IPS-20b (cell line): ENCODE measurements around the gene FAM149B1.

Experiments
- H3K27ac ChIP-seq: one replicate; pipeline ENCODE4 v1.5.1; 2013; ENCODE audit warnings: low read length
- H3K27me3 ChIP-seq: 2 replicates; pipeline ENCODE4 v1.6.1; 2013; ENCODE audit warnings: mild to moderate bottlenecking, low read length, inconsistent platforms; ENCODE audit not compliant: insufficient read depth
- H3K36me3 ChIP-seq: 2 replicates; pipeline ENCODE4 v1.6.1; 2013; ENCODE audit warnings: low read depth, mild to moderate bottlenecking, inconsistent platforms, low read length, moderate library complexity; ENCODE audit not compliant: insufficient read depth
- H3K4me1 ChIP-seq: 2 replicates; pipeline ENCODE4 v1.6.1; 2013; ENCODE audit warnings: mild to moderate bottlenecking, control low read depth, inconsistent platforms, low read length, moderate library complexity; ENCODE audit not compliant: insufficient read depth
- H3K4me3 ChIP-seq: 2 replicates; pipeline ENCODE4 v1.5.1; 2013; ENCODE audit warnings: mild to moderate bottlenecking, low read length, inconsistent platforms
- H3K9ac ChIP-seq: 2 replicates; pipeline ENCODE4 v1.6.1; 2013; ENCODE audit warnings: low read depth, mild to moderate bottlenecking, inconsistent platforms, low read length, moderate library complexity
- H3K9me3 ChIP-seq: 2 replicates; pipeline ENCODE4 v1.6.1; 2013; ENCODE audit warnings: mild to moderate bottlenecking, low read depth, low read length, inconsistent platforms; ENCODE audit not compliant: insufficient read depth

Gene FAM149B1

GRCh38 chr10:73215749-73216148, 47.8 kb downstream of the FAM149B1 start:
- Histone ChIP-seq H3K4me1 (no peaks in the 10 kb centered on the region), H3K36me3 (peaks cover 20% of the 10 kb centered on the region), H3K27me3 (no peaks in the 10 kb centered on the region), H3K9me3 (no peaks in the 10 kb centered on the region), H3K9ac (no peak overlapping the region), H3K27ac (no peak overlapping the region), H3K4me3 (no peak overlapping the region)

- Histone ChIP-seq H3K27ac (no peak overlapping the region), H3K9me3 (no peaks in the 10 kb centered on the region), H3K27me3 (no peaks in the 10 kb centered on the region), H3K4me1 (no peaks in the 10 kb centered on the region), H3K9ac (no peak overlapping the region), H3K4me3 (no peak overlapping the region), H3K36me3 (peaks cover 15% of the 10 kb centered on the region)
Observed at GRCh38 chr10:73217628-73218027, 49.7 kb downstream of the FAM149B1 start.

GRCh38 chr10:73218431-73219191, 50.7 kb downstream of the FAM149B1 start:
- H3K4me3 ChIP-seq, result no peak overlapping the region
- no peak overlapping the region for H3K27ac ChIP-seq
- H3K4me1 ChIP-seq, result no peaks in the 10 kb centered on the region
- H3K27me3 ChIP-seq, result no peaks in the 10 kb centered on the region
- peaks cover 15% of the 10 kb centered on the region for H3K36me3 ChIP-seq
- H3K9ac ChIP-seq, result no peak overlapping the region
- no peaks in the 10 kb centered on the region for H3K9me3 ChIP-seq

GRCh38 chr10:73219384-73219783, 51.5 kb downstream of the FAM149B1 start:
- Histone ChIP-seq H3K9ac (no peak overlapping the region), H3K4me3 (no peak overlapping the region), H3K36me3 (peaks cover 15% of the 10 kb centered on the region), H3K4me1 (no peaks in the 10 kb centered on the region), H3K9me3 (no peaks in the 10 kb centered on the region), H3K27ac (no peak overlapping the region), H3K27me3 (no peaks in the 10 kb centered on the region)

GRCh38 chr10:73220989-73221388, 53.1 kb downstream of the FAM149B1 start:
- no peak overlapping the region for H3K4me3 ChIP-seq
- peaks cover 15% of the 10 kb centered on the region for H3K36me3 ChIP-seq
- no peaks in the 10 kb centered on the region for H3K4me1 ChIP-seq
- no peaks in the 10 kb centered on the region for H3K9me3 ChIP-seq
- no peak overlapping the region for H3K9ac ChIP-seq
- no peaks in the 10 kb centered on the region for H3K27me3 ChIP-seq
- H3K27ac ChIP-seq, result no peak overlapping the region

- Histone ChIP-seq H3K9ac (no peak overlapping the region), H3K27ac (no peak overlapping the region), H3K36me3 (no peaks in the 10 kb centered on the region), H3K4me1 (no peaks in the 10 kb centered on the region), H3K9me3 (no peaks in the 10 kb centered on the region), H3K27me3 (no peaks in the 10 kb centered on the region), H3K4me3 (no peak overlapping the region)
Observed at GRCh38 chr10:73225518-73225917, 57.6 kb downstream of the FAM149B1 start.

- H3K27ac ChIP-seq, result no peak overlapping the region
- no peaks in the 10 kb centered on the region for H3K4me1 ChIP-seq
- no peak overlapping the region for H3K9ac ChIP-seq
- H3K36me3 ChIP-seq, result no peaks in the 10 kb centered on the region
- H3K4me3 ChIP-seq, result no peak overlapping the region
- no peaks in the 10 kb centered on the region for H3K27me3 ChIP-seq
- no peaks in the 10 kb centered on the region for H3K9me3 ChIP-seq
Observed at GRCh38 chr10:73226663-73227062, 58.7 kb downstream of the FAM149B1 start.

GRCh38 chr10:73228247-73228646, 60.3 kb downstream of the FAM149B1 start:
- no peak overlapping the region for H3K9ac ChIP-seq
- H3K9me3 ChIP-seq, result no peaks in the 10 kb centered on the region
- H3K27ac ChIP-seq, result no peak overlapping the region
- no peak overlapping the region for H3K4me3 ChIP-seq
- no peaks in the 10 kb centered on the region for H3K4me1 ChIP-seq
- peaks cover 9% of the 10 kb centered on the region for H3K36me3 ChIP-seq
- no peaks in the 10 kb centered on the region for H3K27me3 ChIP-seq

GRCh38 chr10:73229567-73229966, 61.6 kb downstream of the FAM149B1 start:
- H3K27me3 ChIP-seq, result no peaks in the 10 kb centered on the region
- H3K9ac ChIP-seq, result no peak overlapping the region
- no peak overlapping the region for H3K4me3 ChIP-seq
- H3K9me3 ChIP-seq, result no peaks in the 10 kb centered on the region
- H3K27ac ChIP-seq, result no peak overlapping the region
- H3K36me3 ChIP-seq, result peaks cover 21% of the 10 kb centered on the region
- no peaks in the 10 kb centered on the region for H3K4me1 ChIP-seq

- Histone ChIP-seq H3K36me3 (peaks cover 46% of the 10 kb centered on the region), H3K9me3 (no peaks in the 10 kb centered on the region)
Observed at GRCh38 chr10:73232887-73233286, 65.0 kb downstream of the FAM149B1 start.

GRCh38 chr10:73233883-73234282, 66.0 kb downstream of the FAM149B1 start:
- H3K9ac ChIP-seq, result no peak overlapping the region

More at GRCh38 chr10:73232887-73233286, 65.0 kb downstream of the FAM149B1 start:
- Histone ChIP-seq H3K9ac (no peak overlapping the region), H3K4me3 (no peak overlapping the region), H3K27me3 (no peaks in the 10 kb centered on the region), H3K27ac (no peak overlapping the region), H3K4me1 (no peaks in the 10 kb centered on the region)

GRCh38 chr10:73234695-73235094, 66.8 kb downstream of the FAM149B1 start:
- Histone ChIP-seq H3K4me1 (no peaks in the 10 kb centered on the region), H3K9ac (no peak overlapping the region), H3K27ac (no peak overlapping the region), H3K36me3 (peaks cover 64% of the 10 kb centered on the region), H3K9me3 (no peaks in the 10 kb centered on the region), H3K27me3 (no peaks in the 10 kb centered on the region), H3K4me3 (no peak overlapping the region)

More at GRCh38 chr10:73233883-73234282, 66.0 kb downstream of the FAM149B1 start:
- Histone ChIP-seq H3K4me3 (no peak overlapping the region), H3K27me3 (no peaks in the 10 kb centered on the region), H3K4me1 (no peaks in the 10 kb centered on the region), H3K27ac (no peak overlapping the region), H3K9me3 (no peaks in the 10 kb centered on the region), H3K36me3 (peaks cover 56% of the 10 kb centered on the region)
